Activated B cell treated with CpG ODN at 0.5 μM for 24 hours (primary cell): ENCODE data around the gene WFDC5. TPM values are rescaled to one million over a fixed set of nuclear protein-coding genes. Genes with fewer than 3 reads are reported as not detected.
"Not testable (repeated sequence)": the region's sequence is repeated elsewhere in the genome, so short reads cannot be mapped to it uniquely, and the experiment has no call there.

Source experiments
- ATAC-seq: fragments of 200-7000 bp; cut with Tn5 transposase; one replicate; pipeline ENCODE4 v1.10.0; 2021; ENCODE audit warnings: low read depth, mild to moderate bottlenecking, moderate library complexity
- CTCF ChIA-PET: fragments of 350-600 bp; sonication (Branson Sonifier 250); formaldehyde crosslinking; loops from one replicate; lab custom pipeline; 2021; ENCODE audit warnings: antibody characterized with exemption; lab: Charles Lee
- POLR2A ChIA-PET: fragments of 350-600 bp; sonication (Branson Sonifier 250); formaldehyde crosslinking; loops from one replicate; lab custom pipeline; 2021; ENCODE audit warnings: antibody characterized with exemption; lab: Charles Lee
- DNase-seq: peaks from one replicate; pipeline ENCODE4 v3.0.0; 2022
- H3K27ac Mint-ChIP-seq: one replicate; pipeline ENCODE4 v1.8.0; 2020; ENCODE audit warnings: mixed read lengths
- H3K27me3 Mint-ChIP-seq: one replicate; pipeline ENCODE4 v1.8.0; 2021; ENCODE audit warnings: mixed read lengths
- H3K36me3 Mint-ChIP-seq: one replicate; pipeline ENCODE4 v1.8.0; 2021; ENCODE audit warnings: low read depth, mixed read lengths
- H3K4me1 Mint-ChIP-seq: one replicate; pipeline ENCODE4 v1.8.0; 2021; ENCODE audit warnings: mixed read lengths
- H3K4me3 Mint-ChIP-seq: one replicate; pipeline ENCODE4 v1.8.0; 2020; ENCODE audit warnings: mild to moderate bottlenecking, mixed read lengths
- H3K9me3 Mint-ChIP-seq: one replicate; pipeline ENCODE4 v1.8.0; 2020; ENCODE audit warnings: mixed read lengths
- intact Hi-C: fragments of 100-400 bp; cut with micrococcal nuclease; formaldehyde crosslinking; loops from one replicate; pipeline ENCODE4 v1.15.1; 2024
- total RNA-seq: library from RNA; stranded (reverse); gene quantifications from 2 replicates; pipeline ENCODE4 v1.2.3, GENCODE V29; 2022
- TF ChIP-seq, protein P1 (sequence below): fragments of 200-600 bp; IDR thresholded peaks from one replicate; pipeline ENCODE4 v1.8.0; 2022; ENCODE audit warnings: antibody characterized with exemption, mild to moderate bottlenecking

The WFDC5 gene
- total RNA-seq, 1 donor from 2014 or later: not detected

DNA sequence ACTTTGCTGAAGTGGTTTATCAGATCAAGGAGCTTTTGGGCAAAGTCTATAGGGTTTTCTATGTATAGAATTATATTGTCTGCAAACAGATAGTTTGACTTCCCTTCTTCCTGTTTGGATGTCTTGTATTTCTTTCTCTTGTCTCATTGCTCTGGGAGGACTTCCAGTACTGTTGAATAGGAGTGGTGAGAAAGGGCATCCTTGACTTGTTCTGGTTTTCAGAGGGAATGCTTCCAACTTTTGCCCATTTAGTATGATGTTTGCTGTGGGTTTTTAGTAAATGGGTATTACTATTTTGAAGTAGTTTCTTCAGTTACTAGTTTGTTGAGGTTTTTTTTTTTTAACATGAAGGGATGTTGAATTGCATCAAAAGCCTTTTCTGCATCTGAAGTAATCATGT lies 50.2 kb downstream of the WFDC5 start:
- Mint-ChIP-seq H3K4me1 (peaks cover 57% of the 10 kb centered on the region), H3K4me3 (no peak overlapping the region), H3K27me3 (no peaks in the 10 kb centered on the region), H3K9me3 (peaks cover 3% of the 10 kb centered on the region), H3K27ac (peak overlapping the region; percentile 13), H3K36me3 (peaks cover 83% of the 10 kb centered on the region)
- ChIA-PET CTCF (interaction anchor here (1.6 kb wide), 1 partner anchor 31 kb away, joined by 5 read pairs; no protein-coding TSS in a partner anchor), POLR2A (no interaction called here)
- TF ChIP-seq, protein P1, sequence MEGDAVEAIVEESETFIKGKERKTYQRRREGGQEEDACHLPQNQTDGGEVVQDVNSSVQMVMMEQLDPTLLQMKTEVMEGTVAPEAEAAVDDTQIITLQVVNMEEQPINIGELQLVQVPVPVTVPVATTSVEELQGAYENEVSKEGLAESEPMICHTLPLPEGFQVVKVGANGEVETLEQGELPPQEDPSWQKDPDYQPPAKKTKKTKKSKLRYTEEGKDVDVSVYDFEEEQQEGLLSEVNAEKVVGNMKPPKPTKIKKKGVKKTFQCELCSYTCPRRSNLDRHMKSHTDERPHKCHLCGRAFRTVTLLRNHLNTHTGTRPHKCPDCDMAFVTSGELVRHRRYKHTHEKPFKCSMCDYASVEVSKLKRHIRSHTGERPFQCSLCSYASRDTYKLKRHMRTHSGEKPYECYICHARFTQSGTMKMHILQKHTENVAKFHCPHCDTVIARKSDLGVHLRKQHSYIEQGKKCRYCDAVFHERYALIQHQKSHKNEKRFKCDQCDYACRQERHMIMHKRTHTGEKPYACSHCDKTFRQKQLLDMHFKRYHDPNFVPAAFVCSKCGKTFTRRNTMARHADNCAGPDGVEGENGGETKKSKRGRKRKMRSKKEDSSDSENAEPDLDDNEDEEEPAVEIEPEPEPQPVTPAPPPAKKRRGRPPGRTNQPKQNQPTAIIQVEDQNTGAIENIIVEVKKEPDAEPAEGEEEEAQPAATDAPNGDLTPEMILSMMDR: no peak
- DNase-seq: no peak
- no peak for ATAC-seq
- intact Hi-C loops: no loop called here

DNA sequence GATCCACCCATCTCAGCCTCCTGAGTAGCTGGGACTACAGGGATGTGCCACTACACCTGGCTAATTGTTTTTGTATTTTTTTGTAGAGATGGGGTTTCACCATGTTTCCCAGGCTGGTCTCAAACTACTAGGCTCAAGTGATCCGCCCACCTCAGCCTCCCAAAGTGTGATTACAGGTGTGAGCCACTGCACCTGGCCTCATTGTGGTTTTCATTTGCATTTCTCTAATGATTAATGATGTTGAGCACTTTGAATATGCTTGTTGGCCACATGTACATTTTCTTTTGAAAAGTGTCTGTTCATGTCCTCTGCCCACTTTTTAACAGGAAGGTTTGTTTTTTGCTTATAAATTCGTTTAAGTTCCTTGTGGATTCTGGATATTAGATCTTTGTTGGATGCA lies 51.9 kb downstream of the WFDC5 start:
- H3K27me3 Mint-ChIP-seq, H3K9me3 Mint-ChIP-seq, DNase-seq, intact Hi-C loops, POLR2A ChIA-PET, ATAC-seq: not testable (repeated sequence)
- CTCF ChIA-PET: interaction anchor here (0.6 kb wide), 1 partner anchor 59 kb away, joined by 4 read pairs; no protein-coding TSS in a partner anchor
- Mint-ChIP-seq H3K36me3 (peaks cover 80% of the 10 kb centered on the region), H3K4me1 (peaks cover 69% of the 10 kb centered on the region), H3K4me3 (peak overlapping the region; percentile 17), H3K27ac (peak overlapping the region; percentile 68)

DNA sequence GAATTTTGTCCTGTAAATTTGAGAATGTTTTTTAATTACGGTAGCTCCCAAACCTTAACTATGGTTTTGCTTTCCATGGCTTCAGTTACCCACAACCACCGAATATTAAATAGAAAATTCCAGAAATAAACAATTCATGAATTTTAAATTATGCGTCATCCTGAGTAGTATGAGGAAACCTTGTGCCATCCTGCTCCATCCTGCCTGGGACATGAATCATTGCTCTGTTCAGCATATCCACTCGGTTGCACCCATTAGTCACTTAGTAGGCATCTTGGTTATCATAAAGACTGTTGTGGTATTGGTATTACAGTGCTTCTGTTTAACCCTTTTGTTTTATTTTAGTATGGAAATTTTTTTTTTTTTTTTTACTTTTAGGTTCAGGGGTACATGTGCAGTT lies 53.7 kb downstream of the WFDC5 start:
- intact Hi-C loops: no loop called here
- no peak overlapping the region for H3K27ac Mint-ChIP-seq
- ATAC-seq (no peak), DNase-seq (no peak)
- ChIA-PET POLR2A (no interaction called here), CTCF (no interaction called here)
- H3K4me3 Mint-ChIP-seq: no peak overlapping the region
- TF ChIP-seq, protein P1: no peak
- peaks cover 3% of the 10 kb centered on the region for H3K9me3 Mint-ChIP-seq
- H3K27me3 Mint-ChIP-seq: no peaks in the 10 kb centered on the region
- H3K36me3 Mint-ChIP-seq: peaks cover 79% of the 10 kb centered on the region
- H3K4me1 Mint-ChIP-seq: peaks cover 73% of the 10 kb centered on the region

DNA sequence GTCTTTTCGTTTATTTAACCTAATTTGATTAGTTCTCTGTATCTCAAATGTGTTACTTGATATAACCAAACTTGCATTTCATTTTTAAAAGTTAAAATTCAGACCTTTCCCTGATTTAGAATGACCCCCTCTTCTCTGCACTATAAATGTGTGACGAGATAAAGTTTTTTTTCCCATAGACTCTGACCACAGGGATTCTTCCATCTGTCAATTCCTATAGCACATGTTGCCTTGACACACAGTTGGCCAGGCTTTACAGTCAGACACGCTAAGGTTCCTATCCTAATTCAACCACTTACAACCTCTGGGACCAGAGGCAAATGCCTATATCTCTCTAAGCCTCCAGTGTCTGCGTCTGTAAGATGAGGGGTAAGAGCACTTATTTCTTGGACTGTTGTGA lies 54.7 kb downstream of the WFDC5 start:
- Mint-ChIP-seq H3K9me3 (peaks cover 3% of the 10 kb centered on the region), H3K4me1 (peaks cover 70% of the 10 kb centered on the region), H3K4me3 (no peak overlapping the region), H3K36me3 (peaks cover 83% of the 10 kb centered on the region), H3K27ac (no peak overlapping the region), H3K27me3 (no peaks in the 10 kb centered on the region)
- POLR2A ChIA-PET: no interaction called here
- DNase-seq: no peak
- TF ChIP-seq, protein P1: no peak
- intact Hi-C loops: loop anchor here (1.0 kb wide), 1 partner anchor 9 kb away; no protein-coding TSS in a partner anchor
- CTCF ChIA-PET: interaction anchor here (0.8 to 1.2 kb wide), 3 partner anchors 17 to 52 kb away, joined by 3 to 7 read pairs (median 4); no protein-coding TSS in a partner anchor
- no peak for ATAC-seq

Other genes with a start within 250 kb of the WFDC5 start
- 234 and 246 TPM in 2 replicates for gene YWHAB, start 229.5 kb downstream of the WFDC5 start, total RNA-seq
- 49.5 and 61.1 TPM in 2 replicates for gene PABPC1L, start 205.1 kb downstream of the WFDC5 start, total RNA-seq
- gene TOMM34, start 154.8 kb downstream of the WFDC5 start, total RNA-seq: 18.2 and 22.7 TPM in 2 replicates
- 219 and 245 TPM in 2 replicates for gene STK4, start 148.7 kb downstream of the WFDC5 start, total RNA-seq
- not detected in 2 replicates for gene KCNS1, start 14.0 kb downstream of the WFDC5 start, total RNA-seq
- not detected in 2 replicates for gene WFDC12, start 9.3 kb upstream of the WFDC5 start, total RNA-seq
- gene PI3, start 59.7 kb upstream of the WFDC5 start, total RNA-seq: not detected in 2 replicates
- gene SEMG1, start 91.9 kb upstream of the WFDC5 start, total RNA-seq: not detected in 2 replicates
- not detected in 2 replicates for gene SEMG2, start 106.2 kb upstream of the WFDC5 start, total RNA-seq
- gene SLPI, start 139.4 kb upstream of the WFDC5 start, total RNA-seq: not detected in 2 replicates
- not detected in 2 replicates for gene RBPJL, start 191.7 kb upstream of the WFDC5 start, total RNA-seq
- not detected in 2 replicates for gene MATN4, start 193.1 kb upstream of the WFDC5 start, total RNA-seq
- not detected in 2 replicates for gene SDC4, start 233.2 kb upstream of the WFDC5 start, total RNA-seq
- 31.7 and 35.2 TPM in 2 replicates for gene SYS1, start 248.0 kb upstream of the WFDC5 start, total RNA-seq